H9 (cell line): Measurements from ENCODE around the gene SNX11. TPM values are rescaled to one million over a fixed set of nuclear protein-coding genes. Genes with fewer than 3 reads are reported as not detected.

Experiments used
- DNase-seq: peaks from one replicate; pipeline ENCODE4 v3.0.0-alpha.2; 2017
- H2AFZ ChIP-seq: one replicate; pipeline ENCODE4 v1.6.1; 2013; ENCODE audit warnings: mild to moderate bottlenecking, low read length, control low read depth, moderate library complexity
- H2AK5ac ChIP-seq: 2 replicates; pipeline ENCODE4 v1.6.1; 2013; ENCODE audit warnings: low read length, control low read depth, mixed read lengths; ENCODE audit not compliant: insufficient read length
- H2BK120ac ChIP-seq: one replicate; pipeline ENCODE4 v1.6.1; 2013; ENCODE audit warnings: low read depth, mild to moderate bottlenecking, low read length, control low read depth, inconsistent platforms; ENCODE audit not compliant: poor library complexity, severe bottlenecking
- H2BK12ac ChIP-seq: 2 replicates; pipeline ENCODE4 v1.6.1; 2013; ENCODE audit warnings: low read length, control low read depth, mixed read lengths, low read depth; ENCODE audit not compliant: insufficient read length
- H2BK15ac ChIP-seq: 2 replicates; pipeline ENCODE4 v1.6.1; 2013; ENCODE audit warnings: low read depth, low read length, control low read depth
- H2BK20ac ChIP-seq: one replicate; pipeline ENCODE4 v1.6.1; 2013; ENCODE audit warnings: low read depth, mild to moderate bottlenecking, low read length, control low read depth, inconsistent platforms; ENCODE audit not compliant: poor library complexity, severe bottlenecking
- H2BK5ac ChIP-seq: 2 replicates; pipeline ENCODE4 v1.6.1; 2013; ENCODE audit warnings: low read length, control low read depth, mixed read lengths; ENCODE audit not compliant: insufficient read length
- H3K14ac ChIP-seq: 2 replicates; pipeline ENCODE4 v1.6.1; 2013; ENCODE audit warnings: low read length, control low read depth; ENCODE audit not compliant: insufficient read depth
- H3K18ac ChIP-seq: 2 replicates; pipeline ENCODE4 v1.6.1; 2013; ENCODE audit warnings: low read depth, mild to moderate bottlenecking, mixed read lengths, low read length, control low read depth; ENCODE audit not compliant: insufficient read length
- H3K23ac ChIP-seq: 2 replicates; pipeline ENCODE4 v1.6.1; 2013; ENCODE audit warnings: low read length, control low read depth, mixed read lengths, low read depth; ENCODE audit not compliant: insufficient read length
- H3K23me2 ChIP-seq: 2 replicates; pipeline ENCODE4 v1.6.1; 2013; ENCODE audit warnings: low read depth, mild to moderate bottlenecking, mixed read lengths, low read length, control low read depth; ENCODE audit not compliant: insufficient read length, poor library complexity, severe bottlenecking
- H3K27ac ChIP-seq: 2 replicates; pipeline ENCODE4 v1.5.1; 2013; ENCODE audit warnings: low read length, control low read depth, mixed read lengths, low read depth; ENCODE audit not compliant: insufficient read length
- H3K27me3 ChIP-seq: 2 replicates; pipeline ENCODE4 v1.6.1; 2013; ENCODE audit warnings: low read length, control low read depth, inconsistent platforms; ENCODE audit not compliant: insufficient read depth
- H3K4ac ChIP-seq: 2 replicates; pipeline ENCODE4 v1.6.1; 2013; ENCODE audit warnings: low read depth, mild to moderate bottlenecking, control low read depth, inconsistent platforms, low read length, moderate library complexity
- H3K4me1 ChIP-seq: 2 replicates; pipeline ENCODE4 v1.6.1; 2013; ENCODE audit warnings: low read length, control low read depth, inconsistent platforms; ENCODE audit not compliant: insufficient read depth
- H3K4me2 ChIP-seq: 2 replicates; pipeline ENCODE4 v1.6.1; 2013; ENCODE audit warnings: low read length, control low read depth, mixed read lengths; ENCODE audit not compliant: insufficient read length, insufficient read depth
- H3K56ac ChIP-seq: 2 replicates; pipeline ENCODE4 v1.6.1; 2013; ENCODE audit warnings: low read depth, mild to moderate bottlenecking, mixed read lengths, low read length, control low read depth; ENCODE audit not compliant: insufficient read length
- H3K79me1 ChIP-seq: 2 replicates; pipeline ENCODE4 v1.6.1; 2013; ENCODE audit warnings: low read depth, mild to moderate bottlenecking, moderate library complexity, low read length, control low read depth, inconsistent platforms; ENCODE audit not compliant: insufficient read depth, poor library complexity, severe bottlenecking
- H3K79me2 ChIP-seq: 2 replicates; pipeline ENCODE4 v1.6.1; 2013; ENCODE audit warnings: low read length, control low read depth, inconsistent platforms; ENCODE audit not compliant: insufficient read depth
- H3K9ac ChIP-seq: 2 replicates; pipeline ENCODE4 v1.6.1; 2013; ENCODE audit warnings: low read length, control low read depth, mixed read lengths; ENCODE audit not compliant: insufficient read length; ENCODE audit errors: extremely low read depth
- H3K9me3 ChIP-seq: one replicate; pipeline ENCODE4 v1.6.1; 2013; ENCODE audit warnings: low read depth, low read length, inconsistent platforms; ENCODE audit not compliant: control insufficient read depth
- H3T11ph ChIP-seq: one replicate; pipeline ENCODE4 v1.6.1; 2013; ENCODE audit warnings: mild to moderate bottlenecking, low read length, control low read depth, inconsistent platforms
- H4K20me1 ChIP-seq: one replicate; pipeline ENCODE4 v1.6.1; 2013; ENCODE audit not compliant: control insufficient read depth, insufficient read length, insufficient read depth
- H4K5ac ChIP-seq: 2 replicates; pipeline ENCODE4 v1.6.1; 2013; ENCODE audit warnings: low read depth, mild to moderate bottlenecking, mixed read lengths, low read length, control low read depth; ENCODE audit not compliant: insufficient read length
- H4K8ac ChIP-seq: replicated peaks from 2 replicates; pipeline ENCODE4 v1.6.1; 2013; ENCODE audit warnings: low read length, control low read depth, mixed read lengths, low read depth; ENCODE audit not compliant: insufficient read length
- H4K91ac ChIP-seq: 2 replicates; pipeline ENCODE4 v1.6.1; 2013; ENCODE audit warnings: low read depth, mild to moderate bottlenecking, moderate library complexity, mixed read lengths, low read length, control low read depth; ENCODE audit not compliant: insufficient read length
- H3K27ac Mint-ChIP-seq, 3 experiments: 2 replicates in 2 of 3; 3 replicates in 1 of 3; pipeline ENCODE4 v1.8.0; 2020 to 2021; ENCODE audit warnings: mixed read lengths in 3 of 3, mild to moderate bottlenecking in 1 of 3, moderate library complexity in 1 of 3
- H3K27me3 Mint-ChIP-seq: 2 replicates; pipeline ENCODE4 v1.8.0; 2021; ENCODE audit warnings: low read depth, mild to moderate bottlenecking, moderate library complexity, mixed read lengths
- H3K36me3 Mint-ChIP-seq, 3 experiments: 2 replicates in 2 of 3; 3 replicates in 1 of 3; pipeline ENCODE4 v1.8.0; 2020 to 2021; ENCODE audit warnings: low read depth in 3 of 3, mixed read lengths in 3 of 3; ENCODE audit not compliant: insufficient read depth in 1 of 3
- H3K4me1 Mint-ChIP-seq, 2 experiments: 2 replicates each; pipeline ENCODE4 v1.8.0; 2020; ENCODE audit warnings: mixed read lengths in 2 of 2
- H3K4me3 Mint-ChIP-seq, 2 experiments: 2 replicates in 1 of 2; 3 replicates in 1 of 2; pipeline ENCODE4 v1.8.0; 2020 to 2021; ENCODE audit warnings: mild to moderate bottlenecking in 2 of 2, mixed read lengths in 2 of 2, moderate library complexity in 1 of 2
- H3K9me3 Mint-ChIP-seq, 2 experiments: 2 replicates in 1 of 2; 3 replicates in 1 of 2; pipeline ENCODE4 v1.8.0; 2020; ENCODE audit warnings: mild to moderate bottlenecking in 2 of 2, mixed read lengths in 2 of 2, moderate library complexity in 1 of 2
- WGBS: extraction: QIAGEN DNeasy Blood & Tissue Kit; methylation state at CpG from one replicate; pipeline ENCODE4 v1.1.7; 2013; ENCODE audit warnings: missing lambda C conversion rate, low lambda C conversion rate, mixed read lengths; ENCODE audit not compliant: insufficient read length; ENCODE audit errors: extremely low coverage; 5-methylcytosine and 5-hydroxymethylcytosine counted together
- total RNA-seq: library from RNA; stranded (reverse); gene quantifications from 2 replicates; pipeline ENCODE4 v1.2.1, GENCODE V29; 2021
- TF ChIP-seq, protein P1 (sequence below): fragments of 200-600 bp; sonication (generic); conservative IDR thresholded peaks from 3 replicates; pipeline ENCODE4 v1.8.0; 2021; ENCODE audit warnings: antibody characterized with exemption, mild to moderate bottlenecking

The SNX11 gene
- total RNA-seq, 1 experiment from 2014 or later = 20.0 TPM

DNA sequence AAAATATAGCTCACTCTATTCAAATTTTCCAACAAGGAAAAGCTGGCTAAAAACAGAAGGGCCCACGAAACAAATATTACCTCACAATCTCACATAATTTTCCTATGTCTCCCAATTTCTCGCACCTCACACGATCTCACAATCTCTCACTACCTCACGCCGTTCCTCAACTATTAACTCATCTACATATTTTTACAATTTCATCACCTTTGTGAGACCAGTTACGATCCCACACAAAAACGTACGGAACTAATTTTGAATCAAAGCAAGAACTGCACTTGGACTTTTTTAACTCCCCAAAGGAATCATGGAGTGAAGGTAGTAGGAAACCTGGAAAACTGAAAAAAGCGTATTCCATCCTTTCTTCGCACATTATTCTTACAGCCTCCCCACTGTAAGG, 7.4 kb upstream of the SNX11 start:
- 100% methylated on average over 5 of the region's 10 CpGs for WGBS
- Histone ChIP-seq H2BK5ac (no peak overlapping the region), H3K9me3 (no peaks in the 10 kb centered on the region), H3K27me3 (no peaks in the 10 kb centered on the region), H3K4ac (no peak overlapping the region), H3K14ac (no peak overlapping the region), H2BK120ac (peak overlapping the region; percentile 61), H2BK15ac (no peak overlapping the region), H3K56ac (no peak overlapping the region), H3K4me1 (no peaks in the 10 kb centered on the region), H2BK20ac (no peak overlapping the region), H3K79me2 (peaks cover 32% of the 10 kb centered on the region; the same call in 1 of the 2 replicates), H4K20me1 (no peaks in the 10 kb centered on the region), H3K9ac (peak overlapping the region; percentile 88), H3K79me1 (peaks cover 14% of the 10 kb centered on the region), H4K91ac (no peak overlapping the region), H2AK5ac (no peak overlapping the region), H4K8ac (no peak overlapping the region), H3K23me2 (peaks cover 8% of the 10 kb centered on the region), H3K18ac (no peak overlapping the region), H3K23ac (no peak overlapping the region), H3K4me2 (peak overlapping the region; percentile 97), H2BK12ac (no peak overlapping the region), H3K27ac (peak overlapping the region; percentile 57), H3T11ph (no peak overlapping the region), H2AFZ (no peak overlapping the region), H4K5ac (no peak overlapping the region)
- H3K4me1 Mint-ChIP-seq = peaks cover 6 to 14% of the 10 kb centered on the region in 2 experiments
- DNase-seq = no peak
- TF ChIP-seq, protein P1, sequence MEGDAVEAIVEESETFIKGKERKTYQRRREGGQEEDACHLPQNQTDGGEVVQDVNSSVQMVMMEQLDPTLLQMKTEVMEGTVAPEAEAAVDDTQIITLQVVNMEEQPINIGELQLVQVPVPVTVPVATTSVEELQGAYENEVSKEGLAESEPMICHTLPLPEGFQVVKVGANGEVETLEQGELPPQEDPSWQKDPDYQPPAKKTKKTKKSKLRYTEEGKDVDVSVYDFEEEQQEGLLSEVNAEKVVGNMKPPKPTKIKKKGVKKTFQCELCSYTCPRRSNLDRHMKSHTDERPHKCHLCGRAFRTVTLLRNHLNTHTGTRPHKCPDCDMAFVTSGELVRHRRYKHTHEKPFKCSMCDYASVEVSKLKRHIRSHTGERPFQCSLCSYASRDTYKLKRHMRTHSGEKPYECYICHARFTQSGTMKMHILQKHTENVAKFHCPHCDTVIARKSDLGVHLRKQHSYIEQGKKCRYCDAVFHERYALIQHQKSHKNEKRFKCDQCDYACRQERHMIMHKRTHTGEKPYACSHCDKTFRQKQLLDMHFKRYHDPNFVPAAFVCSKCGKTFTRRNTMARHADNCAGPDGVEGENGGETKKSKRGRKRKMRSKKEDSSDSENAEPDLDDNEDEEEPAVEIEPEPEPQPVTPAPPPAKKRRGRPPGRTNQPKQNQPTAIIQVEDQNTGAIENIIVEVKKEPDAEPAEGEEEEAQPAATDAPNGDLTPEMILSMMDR = no peak
- peak overlapping the region; percentile 27 to 100 (median 87); a peak in 6 of 7 replicates for H3K27ac Mint-ChIP-seq
- peaks cover 5% of the 10 kb centered on the region for H3K27me3 Mint-ChIP-seq
- H3K4me3 Mint-ChIP-seq = peak overlapping the region; percentile 81 to 99
- peaks cover 0 to 8% of the 10 kb centered on the region in 2 experiments; a peak in 4 of 5 replicates for H3K9me3 Mint-ChIP-seq
- peaks cover 0 to 7% (median 1%) of the 10 kb centered on the region in 3 experiments; a peak in 4 of 7 replicates for H3K36me3 Mint-ChIP-seq
